Cardiac muscle cell (in vitro differentiated cells and primary cell): ENCODE data around the gene PRR33. TPM values are rescaled to one million over a fixed set of nuclear protein-coding genes. Genes with fewer than 3 reads are reported as not detected.

Source experiments
- DNase-seq, 2 donors: peaks; one replicate each; pipeline versions ENCODE4 v3.0.0 to v3.0.0-alpha.2; 2010 to 2017; ENCODE audit warnings: low read depth in 1 of 2, low spot score in 1 of 2
- H3K27ac ChIP-seq: fragments of 200-600 bp; sonication (generic); 2 replicates; pipeline ENCODE4 v1.5.1; 2016
- H3K27me3 ChIP-seq: fragments of 200-600 bp; sonication (generic); 2 replicates; pipeline ENCODE4 v1.6.0; 2016; ENCODE audit warnings: control low read depth
- H3K36me3 ChIP-seq: fragments of 200-600 bp; sonication (generic); 2 replicates; pipeline ENCODE4 v1.5.1; 2016; ENCODE audit warnings: control low read depth
- H3K4me1 ChIP-seq: fragments of 200-600 bp; sonication (generic); 2 replicates; pipeline ENCODE4 v1.8.1; 2017; ENCODE audit warnings: low read depth, mild to moderate bottlenecking, mixed run types
- H3K4me3 ChIP-seq: fragments of 200-600 bp; sonication (generic); 2 replicates; pipeline ENCODE4 v1.5.1; 2016; ENCODE audit warnings: mild to moderate bottlenecking
- H3K9me3 ChIP-seq: fragments of 200-600 bp; sonication (generic); 2 replicates; pipeline ENCODE4 v1.5.1; 2017; ENCODE audit warnings: low read depth, mild to moderate bottlenecking, control low read depth
- polyA plus RNA-seq: library from polyadenylated mRNA; unstranded; fragments of >200 nt; fragmentation: Nextera tagmentation; extraction: Ambion mirVana; gene quantifications from 2 replicates; pipeline ENCODE4 v1.2.1, GENCODE V29; 2016
- total RNA-seq: library from RNA; depleted of rRNA; stranded (reverse); fragments of >200 nt; gene quantifications from 2 replicates; pipeline ENCODE4 v1.2.3, GENCODE V29; 2016
- TF ChIP-seq, protein P1 (sequence below): IDR thresholded peaks from 2 replicates; pipeline ENCODE4 v1.5.1; 2012; ENCODE audit warnings: low read depth, mild to moderate bottlenecking, low read length

PRR33 gene
- total and polyA plus RNA-seq, 2 experiments from 2014 or later = not detected

DNA sequence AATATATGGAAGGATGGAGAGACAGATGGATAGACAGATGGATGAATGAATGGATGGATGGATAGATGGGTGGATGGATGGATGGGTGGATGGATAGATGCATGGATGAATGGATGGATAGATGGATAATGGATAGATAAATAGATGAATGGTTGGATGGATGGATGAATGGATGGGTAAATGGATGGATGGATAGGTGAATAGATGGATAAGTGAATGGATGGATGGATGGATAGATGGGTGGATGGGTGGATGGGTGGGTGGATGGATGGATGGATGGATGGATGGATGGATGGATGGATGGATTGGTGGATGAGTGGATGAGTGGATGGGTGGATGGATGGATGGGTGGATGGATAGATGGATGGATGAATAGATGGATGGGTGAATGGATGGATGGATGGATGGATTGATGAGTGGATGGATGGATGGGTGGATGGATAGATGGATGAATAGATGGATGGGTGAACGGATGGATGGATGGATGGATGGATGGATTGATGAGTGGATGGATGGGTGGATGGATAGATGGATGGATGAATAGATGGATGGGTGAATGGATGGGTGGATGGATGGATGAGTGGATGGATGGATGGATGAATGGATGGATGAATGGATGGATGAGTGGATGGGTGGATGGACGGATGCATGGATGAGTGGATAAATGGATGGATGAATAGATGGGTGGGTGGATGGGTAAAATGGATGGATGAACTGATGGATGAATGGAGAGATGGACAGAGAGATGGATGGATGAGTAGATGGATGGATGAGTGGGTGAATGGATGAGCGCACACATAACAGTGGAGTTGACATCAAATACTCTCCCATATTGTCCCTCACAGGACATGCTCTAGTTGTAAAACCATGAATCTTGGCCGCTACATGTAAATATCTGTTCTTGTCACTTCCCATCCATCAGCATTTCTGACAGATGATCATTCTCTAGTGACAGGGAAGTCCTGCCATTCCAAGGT is 30.0 kb downstream of the PRR33 start:
- TF ChIP-seq, protein P1, sequence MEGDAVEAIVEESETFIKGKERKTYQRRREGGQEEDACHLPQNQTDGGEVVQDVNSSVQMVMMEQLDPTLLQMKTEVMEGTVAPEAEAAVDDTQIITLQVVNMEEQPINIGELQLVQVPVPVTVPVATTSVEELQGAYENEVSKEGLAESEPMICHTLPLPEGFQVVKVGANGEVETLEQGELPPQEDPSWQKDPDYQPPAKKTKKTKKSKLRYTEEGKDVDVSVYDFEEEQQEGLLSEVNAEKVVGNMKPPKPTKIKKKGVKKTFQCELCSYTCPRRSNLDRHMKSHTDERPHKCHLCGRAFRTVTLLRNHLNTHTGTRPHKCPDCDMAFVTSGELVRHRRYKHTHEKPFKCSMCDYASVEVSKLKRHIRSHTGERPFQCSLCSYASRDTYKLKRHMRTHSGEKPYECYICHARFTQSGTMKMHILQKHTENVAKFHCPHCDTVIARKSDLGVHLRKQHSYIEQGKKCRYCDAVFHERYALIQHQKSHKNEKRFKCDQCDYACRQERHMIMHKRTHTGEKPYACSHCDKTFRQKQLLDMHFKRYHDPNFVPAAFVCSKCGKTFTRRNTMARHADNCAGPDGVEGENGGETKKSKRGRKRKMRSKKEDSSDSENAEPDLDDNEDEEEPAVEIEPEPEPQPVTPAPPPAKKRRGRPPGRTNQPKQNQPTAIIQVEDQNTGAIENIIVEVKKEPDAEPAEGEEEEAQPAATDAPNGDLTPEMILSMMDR = no peak
- Histone ChIP-seq H3K27me3 (no peaks in the 10 kb centered on the region), H3K9me3 (no peaks in the 10 kb centered on the region), H3K27ac (no peak overlapping the region), H3K36me3 (no peaks in the 10 kb centered on the region), H3K4me3 (no peak overlapping the region), H3K4me1 (no peaks in the 10 kb centered on the region)
- no peak for DNase-seq

GRCh38 chr11:1860108-1860507 is 31.6 kb downstream of the PRR33 start:
- no peak overlapping the region for H3K27ac ChIP-seq
- no peak for DNase-seq
- no peaks in the 10 kb centered on the region for H3K36me3 ChIP-seq
- no peaks in the 10 kb centered on the region for H3K4me1 ChIP-seq
- no peaks in the 10 kb centered on the region for H3K27me3 ChIP-seq
- TF ChIP-seq, protein P1 = no peak
- no peak overlapping the region for H3K4me3 ChIP-seq
- H3K9me3 ChIP-seq = no peaks in the 10 kb centered on the region

DNA sequence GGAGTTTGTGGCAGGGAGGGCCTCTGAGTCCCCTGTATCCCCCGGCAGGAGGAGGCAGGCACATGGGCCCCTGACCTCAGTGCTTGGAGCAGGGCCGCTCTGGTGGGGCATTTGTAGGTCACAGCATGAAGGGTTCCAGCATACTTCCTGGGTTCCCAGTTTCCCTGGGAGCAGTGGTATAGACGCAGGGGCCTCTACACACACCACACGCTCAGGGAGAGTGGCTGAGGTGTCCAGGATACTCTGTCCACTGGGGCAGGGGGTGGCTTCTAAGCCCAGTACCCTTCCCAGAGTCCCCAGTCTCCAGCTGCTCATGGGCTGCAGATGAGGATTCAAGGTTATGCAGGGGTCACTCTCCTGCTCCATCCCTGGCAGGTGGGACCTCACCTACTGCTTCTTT is 32.7 kb downstream of the PRR33 start:
- Histone ChIP-seq H3K9me3 (no peaks in the 10 kb centered on the region), H3K27ac (no peak overlapping the region), H3K27me3 (no peaks in the 10 kb centered on the region), H3K36me3 (no peaks in the 10 kb centered on the region), H3K4me3 (no peak overlapping the region), H3K4me1 (no peaks in the 10 kb centered on the region)
- no peak for DNase-seq
- TF ChIP-seq, protein P1 = no peak

GRCh38 chr11:1858576-1858975 is 33.1 kb downstream of the PRR33 start:
- H3K27me3 ChIP-seq = no peaks in the 10 kb centered on the region
- no peaks in the 10 kb centered on the region for H3K36me3 ChIP-seq
- H3K4me3 ChIP-seq = no peak overlapping the region
- no peaks in the 10 kb centered on the region for H3K4me1 ChIP-seq
- no peak for DNase-seq
- TF ChIP-seq, protein P1 = no peak
- no peaks in the 10 kb centered on the region for H3K9me3 ChIP-seq
- H3K27ac ChIP-seq = no peak overlapping the region

- H3K27me3 ChIP-seq = no peaks in the 10 kb centered on the region
- H3K27ac ChIP-seq = no peak overlapping the region
- no peaks in the 10 kb centered on the region for H3K4me1 ChIP-seq
- TF ChIP-seq, protein P1 = no peak
- H3K36me3 ChIP-seq = no peaks in the 10 kb centered on the region
- no peaks in the 10 kb centered on the region for H3K9me3 ChIP-seq
- H3K4me3 ChIP-seq = no peak overlapping the region
- no peak for DNase-seq
These were observed 33.5 kb downstream of the PRR33 start for GRCh38 chr11:1858154-1858553.
